Neuronal stem cell (in vitro differentiated cells): ENCODE results near the gene CDH18.

Experiments
- DNase-seq: peaks from one replicate; pipeline ENCODE4 v3.0.0-alpha.2; 2013; ENCODE audit warnings: low spot score
- H2AFZ ChIP-seq: one replicate; pipeline ENCODE4 v1.6.1; 2013; ENCODE audit warnings: mild to moderate bottlenecking, low read length, inconsistent platforms
- H2AK5ac ChIP-seq: 2 replicates; pipeline ENCODE4 v1.6.1; 2013; ENCODE audit warnings: low read depth, mild to moderate bottlenecking, inconsistent platforms, low read length, moderate library complexity, mixed read lengths
- H2BK120ac ChIP-seq: 2 replicates; pipeline ENCODE4 v1.6.1; 2013; ENCODE audit warnings: low read depth, mild to moderate bottlenecking, inconsistent platforms, low read length, moderate library complexity, mixed read lengths
- H2BK12ac ChIP-seq: one replicate; pipeline ENCODE4 v1.6.1; 2013; ENCODE audit warnings: low read length, inconsistent platforms
- H2BK15ac ChIP-seq: 2 replicates; pipeline ENCODE4 v1.6.1; 2013; ENCODE audit warnings: mild to moderate bottlenecking, low read length, inconsistent platforms, mixed read lengths
- H2BK5ac ChIP-seq: one replicate; pipeline ENCODE4 v1.6.1; 2013; ENCODE audit warnings: inconsistent platforms, mild to moderate bottlenecking, low read length, moderate library complexity
- H3K14ac ChIP-seq: one replicate; pipeline ENCODE4 v1.6.1; 2013; ENCODE audit warnings: low read length, inconsistent platforms
- H3K18ac ChIP-seq: 2 replicates; pipeline ENCODE4 v1.6.1; 2013; ENCODE audit warnings: low read length, inconsistent platforms
- H3K23ac ChIP-seq: 2 replicates; pipeline ENCODE4 v1.6.1; 2013; ENCODE audit warnings: low read depth, mild to moderate bottlenecking, mixed read lengths, low read length, inconsistent platforms; ENCODE audit not compliant: poor library complexity
- H3K27ac ChIP-seq: replicated peaks from 3 replicates; pipeline ENCODE4 v1.5.1; 2013; ENCODE audit warnings: low read length, inconsistent platforms
- H3K27me3 ChIP-seq, 3 experiments: 2 replicates each; pipeline ENCODE4 v1.6.1; 2013; ENCODE audit warnings: low read length in 3 of 3, mild to moderate bottlenecking in 2 of 3, inconsistent platforms in 1 of 3, low read depth in 1 of 3, mixed read lengths in 1 of 3, moderate library complexity in 1 of 3; ENCODE audit not compliant: control insufficient read depth in 3 of 3, insufficient read depth in 3 of 3
- H3K36me3 ChIP-seq, 2 donors: replicated peaks in 1 of 2; 2 replicates each; pipeline ENCODE4 v1.6.1; 2013; ENCODE audit warnings: low read length in 2 of 2; ENCODE audit not compliant: control insufficient read depth in 2 of 2, insufficient read depth in 2 of 2
- H3K4ac ChIP-seq: 2 replicates; pipeline ENCODE4 v1.6.1; 2013; ENCODE audit warnings: inconsistent platforms, mild to moderate bottlenecking, low read length, moderate library complexity
- H3K4me1 ChIP-seq, 2 donors: 1 replicate in 1 of 2; 2 replicates in 1 of 2; pipeline ENCODE4 v1.6.1; 2013; ENCODE audit warnings: low read length in 2 of 2, low read depth in 1 of 2; ENCODE audit not compliant: control insufficient read depth in 2 of 2, insufficient read depth in 1 of 2
- H3K4me2 ChIP-seq: one replicate; pipeline ENCODE4 v1.6.1; 2013; ENCODE audit warnings: mild to moderate bottlenecking, low read length, inconsistent platforms; ENCODE audit not compliant: insufficient read depth, poor library complexity, severe bottlenecking
- H3K4me3 ChIP-seq, 2 donors: 2 replicates each; pipeline ENCODE4 v1.5.1; 2013; ENCODE audit warnings: low read length in 2 of 2, mild to moderate bottlenecking in 2 of 2, inconsistent platforms in 1 of 2, moderate library complexity in 1 of 2
- H3K79me1 ChIP-seq: one replicate; pipeline ENCODE4 v1.6.1; 2013; ENCODE audit warnings: low read depth, mild to moderate bottlenecking, inconsistent platforms, low read length, moderate library complexity
- H3K9ac ChIP-seq: one replicate; pipeline ENCODE4 v1.6.1; 2013; ENCODE audit warnings: mild to moderate bottlenecking, low read depth, low read length, inconsistent platforms; ENCODE audit not compliant: poor library complexity
- H3K9me3 ChIP-seq, 2 donors: replicated peaks in 1 of 2; 2 replicates each; pipeline versions ENCODE3 to v1.6.1; 2013; ENCODE audit warnings: low read length in 2 of 2, mild to moderate bottlenecking in 2 of 2, inconsistent platforms in 1 of 2, low read depth in 1 of 2, mixed read lengths in 1 of 2, moderate library complexity in 1 of 2; ENCODE audit not compliant: control insufficient read depth in 2 of 2, insufficient read depth in 1 of 2
- H4K8ac ChIP-seq: one replicate; pipeline ENCODE4 v1.6.1; 2013; ENCODE audit warnings: low read depth, mild to moderate bottlenecking, inconsistent platforms, low read length, moderate library complexity
- H4K91ac ChIP-seq: one replicate; pipeline ENCODE4 v1.6.1; 2013; ENCODE audit warnings: low read length, low read depth, mild to moderate bottlenecking, inconsistent platforms; ENCODE audit not compliant: poor library complexity
- WGBS, 2 donors: extraction: QIAGEN DNeasy Blood & Tissue Kit; methylation state at CpG; one replicate each; pipeline ENCODE4 v1.1.7; 2013; ENCODE audit warnings: missing lambda C conversion rate in 2 of 2, mixed read lengths in 1 of 2; ENCODE audit not compliant: insufficient read length in 2 of 2, insufficient replicate concordance in 1 of 2; ENCODE audit errors: extremely low coverage in 2 of 2; 5-methylcytosine and 5-hydroxymethylcytosine counted together

CDH18 gene

GRCh38 chr5:20023686-20024180, 35.7 kb upstream of the CDH18 start:
- H3K36me3 ChIP-seq, result no peaks in the 10 kb centered on the region
- H3K9me3 ChIP-seq, result no peaks in the 10 kb centered on the region
- no peak overlapping the region for H2AFZ ChIP-seq
- H3K4ac ChIP-seq, result no peak overlapping the region
- no peak for DNase-seq
- no peak overlapping the region for H4K8ac ChIP-seq
- no peak overlapping the region for H2BK15ac ChIP-seq
- H3K27ac ChIP-seq, result no peak overlapping the region
- H3K27me3 ChIP-seq, result no peaks in the 10 kb centered on the region
- no peaks in the 10 kb centered on the region for H3K4me1 ChIP-seq
- no peak overlapping the region for H3K4me2 ChIP-seq
- H2AK5ac ChIP-seq, result no peak overlapping the region
- H3K9ac ChIP-seq, result no peak overlapping the region
- H3K4me3 ChIP-seq, result no peak overlapping the region
- H4K91ac ChIP-seq, result no peak overlapping the region
- no peak overlapping the region for H2BK5ac ChIP-seq
- no peak overlapping the region for H3K23ac ChIP-seq
- H2BK120ac ChIP-seq, result no peak overlapping the region
- no peak overlapping the region for H3K14ac ChIP-seq
- no peak overlapping the region for H2BK12ac ChIP-seq
- WGBS, 2 donors, result no CpG with 5 or more reads among the region's 1 CpG
- no peak overlapping the region for H3K18ac ChIP-seq
- no peaks in the 10 kb centered on the region for H3K79me1 ChIP-seq

- Histone ChIP-seq H3K9me3 (no peaks in the 10 kb centered on the region), H3K27ac (no peak overlapping the region), H3K4me2 (no peak overlapping the region), H3K4ac (no peak overlapping the region), H3K79me1 (no peaks in the 10 kb centered on the region), H2BK15ac (no peak overlapping the region), H2BK12ac (no peak overlapping the region), H3K4me1 (no peaks in the 10 kb centered on the region), H4K91ac (no peak overlapping the region), H2BK5ac (no peak overlapping the region), H3K18ac (no peak overlapping the region), H3K14ac (no peak overlapping the region), H3K23ac (no peak overlapping the region), H4K8ac (no peak overlapping the region), H2BK120ac (no peak overlapping the region), H3K36me3 (no peaks in the 10 kb centered on the region), H3K9ac (no peak overlapping the region), H3K4me3 (no peak overlapping the region), H2AFZ (no peak overlapping the region), H2AK5ac (no peak overlapping the region), H3K27me3 (no peaks in the 10 kb centered on the region)
- no CpG with 5 or more reads among the region's 2 CpGs for WGBS, 2 donors
- no peak for DNase-seq
These were observed 32.2 kb upstream of the CDH18 start for GRCh38 chr5:20020247-20020646.

- Histone ChIP-seq H3K4me3 (no peak overlapping the region), H2AFZ (no peak overlapping the region), H3K4ac (no peak overlapping the region), H2AK5ac (no peak overlapping the region), H3K36me3 (no peaks in the 10 kb centered on the region), H2BK5ac (no peak overlapping the region), H3K27ac (no peak overlapping the region), H2BK120ac (no peak overlapping the region), H3K4me1 (no peaks in the 10 kb centered on the region), H3K9ac (no peak overlapping the region), H4K8ac (no peak overlapping the region), H3K18ac (no peak overlapping the region), H3K79me1 (no peaks in the 10 kb centered on the region), H3K4me2 (no peak overlapping the region), H2BK12ac (no peak overlapping the region), H3K14ac (no peak overlapping the region), H3K9me3 (no peaks in the 10 kb centered on the region), H3K23ac (no peak overlapping the region), H4K91ac (no peak overlapping the region), H3K27me3 (no peaks in the 10 kb centered on the region), H2BK15ac (no peak overlapping the region)
- DNase-seq, result no peak
- no CpG with 5 or more reads among the region's 1 CpG for WGBS, 2 donors
These were observed 29.0 kb upstream of the CDH18 start for GRCh38 chr5:20017021-20017420.

- Histone ChIP-seq H3K23ac (no peak overlapping the region), H4K8ac (no peak overlapping the region), H2BK5ac (no peak overlapping the region), H3K4me2 (no peak overlapping the region), H2BK120ac (no peak overlapping the region), H3K9ac (no peak overlapping the region), H2BK15ac (no peak overlapping the region), H2AK5ac (no peak overlapping the region), H2BK12ac (no peak overlapping the region), H3K4ac (no peak overlapping the region), H3K79me1 (no peaks in the 10 kb centered on the region), H3K14ac (no peak overlapping the region), H2AFZ (no peak overlapping the region), H3K18ac (no peak overlapping the region), H3K9me3 (no peaks in the 10 kb centered on the region), H3K27me3 (no peaks in the 10 kb centered on the region), H4K91ac (no peak overlapping the region), H3K36me3 (no peaks in the 10 kb centered on the region), H3K4me3 (no peak overlapping the region), H3K27ac (no peak overlapping the region), H3K4me1 (no peaks in the 10 kb centered on the region)
- DNase-seq, result no peak
These were observed 12.4 kb upstream of the CDH18 start for GRCh38 chr5:20000416-20000815.
